Coronary artery (tissue), 2 donors: ENCODE measurements around the gene MYH7B.

Source experiments
- DNase-seq: peaks from one replicate; pipeline ENCODE4 v3.0.0-alpha.2; 2017; ENCODE audit warnings: low spot score
- H3K27ac ChIP-seq, 2 donors: fragments of 200-600 bp; sonication (generic); one replicate each; pipeline ENCODE4 v1.5.1; 2016 to 2019
- H3K4me3 ChIP-seq: fragments of 200-600 bp; sonication (generic); 2 replicates; pipeline ENCODE4 v1.5.1; 2016; ENCODE audit warnings: mild to moderate bottlenecking, moderate library complexity
- TF ChIP-seq, protein P1 (sequence below): fragments of 200-600 bp; sonication (generic); IDR thresholded peaks from one replicate; pipeline ENCODE4 v1.5.1; 2019; ENCODE audit warnings: antibody characterized with exemption

MYH7B gene

DNA sequence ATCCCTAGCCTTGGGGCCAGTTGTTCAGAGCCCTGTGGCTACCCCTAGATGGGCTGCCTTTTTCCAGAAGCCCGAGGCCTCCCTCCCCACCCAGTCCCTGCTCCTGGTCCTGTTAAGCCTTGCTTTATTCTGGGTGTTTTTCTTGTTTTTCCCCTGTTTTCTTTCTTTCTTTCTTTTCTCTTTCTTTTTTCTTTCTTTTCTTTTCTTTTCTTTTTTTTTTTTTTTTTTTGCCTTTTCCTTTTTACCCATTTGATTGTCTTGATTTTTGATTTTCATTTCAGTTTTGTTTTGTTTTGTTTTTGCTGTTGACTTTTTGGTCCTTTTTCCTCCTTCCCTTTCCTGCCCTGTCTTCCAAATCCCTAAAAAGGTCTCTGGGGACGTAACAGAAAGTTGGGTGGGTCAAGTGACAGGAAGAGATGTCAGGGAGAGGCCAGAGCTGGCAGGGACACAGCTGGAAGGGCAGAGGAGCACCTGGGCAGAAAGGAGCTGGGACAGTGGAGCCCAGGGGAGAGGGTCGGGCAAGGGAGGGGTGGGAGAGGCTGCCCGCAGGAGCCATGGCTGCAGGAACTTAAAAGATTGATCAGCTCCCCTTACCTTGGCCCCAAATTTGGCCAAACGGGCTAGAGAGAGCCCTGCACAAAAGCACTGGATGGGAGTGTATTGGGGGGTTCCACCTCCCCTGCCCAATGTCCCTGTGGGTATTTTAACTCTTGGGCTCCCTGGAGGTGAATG lies 27.6 kb downstream of the MYH7B start:
- Histone ChIP-seq H3K4me3 (no peak overlapping the region), H3K27ac (no peak overlapping the region)
- TF ChIP-seq, protein P1, sequence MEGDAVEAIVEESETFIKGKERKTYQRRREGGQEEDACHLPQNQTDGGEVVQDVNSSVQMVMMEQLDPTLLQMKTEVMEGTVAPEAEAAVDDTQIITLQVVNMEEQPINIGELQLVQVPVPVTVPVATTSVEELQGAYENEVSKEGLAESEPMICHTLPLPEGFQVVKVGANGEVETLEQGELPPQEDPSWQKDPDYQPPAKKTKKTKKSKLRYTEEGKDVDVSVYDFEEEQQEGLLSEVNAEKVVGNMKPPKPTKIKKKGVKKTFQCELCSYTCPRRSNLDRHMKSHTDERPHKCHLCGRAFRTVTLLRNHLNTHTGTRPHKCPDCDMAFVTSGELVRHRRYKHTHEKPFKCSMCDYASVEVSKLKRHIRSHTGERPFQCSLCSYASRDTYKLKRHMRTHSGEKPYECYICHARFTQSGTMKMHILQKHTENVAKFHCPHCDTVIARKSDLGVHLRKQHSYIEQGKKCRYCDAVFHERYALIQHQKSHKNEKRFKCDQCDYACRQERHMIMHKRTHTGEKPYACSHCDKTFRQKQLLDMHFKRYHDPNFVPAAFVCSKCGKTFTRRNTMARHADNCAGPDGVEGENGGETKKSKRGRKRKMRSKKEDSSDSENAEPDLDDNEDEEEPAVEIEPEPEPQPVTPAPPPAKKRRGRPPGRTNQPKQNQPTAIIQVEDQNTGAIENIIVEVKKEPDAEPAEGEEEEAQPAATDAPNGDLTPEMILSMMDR: no peak
- no peak for DNase-seq

DNA sequence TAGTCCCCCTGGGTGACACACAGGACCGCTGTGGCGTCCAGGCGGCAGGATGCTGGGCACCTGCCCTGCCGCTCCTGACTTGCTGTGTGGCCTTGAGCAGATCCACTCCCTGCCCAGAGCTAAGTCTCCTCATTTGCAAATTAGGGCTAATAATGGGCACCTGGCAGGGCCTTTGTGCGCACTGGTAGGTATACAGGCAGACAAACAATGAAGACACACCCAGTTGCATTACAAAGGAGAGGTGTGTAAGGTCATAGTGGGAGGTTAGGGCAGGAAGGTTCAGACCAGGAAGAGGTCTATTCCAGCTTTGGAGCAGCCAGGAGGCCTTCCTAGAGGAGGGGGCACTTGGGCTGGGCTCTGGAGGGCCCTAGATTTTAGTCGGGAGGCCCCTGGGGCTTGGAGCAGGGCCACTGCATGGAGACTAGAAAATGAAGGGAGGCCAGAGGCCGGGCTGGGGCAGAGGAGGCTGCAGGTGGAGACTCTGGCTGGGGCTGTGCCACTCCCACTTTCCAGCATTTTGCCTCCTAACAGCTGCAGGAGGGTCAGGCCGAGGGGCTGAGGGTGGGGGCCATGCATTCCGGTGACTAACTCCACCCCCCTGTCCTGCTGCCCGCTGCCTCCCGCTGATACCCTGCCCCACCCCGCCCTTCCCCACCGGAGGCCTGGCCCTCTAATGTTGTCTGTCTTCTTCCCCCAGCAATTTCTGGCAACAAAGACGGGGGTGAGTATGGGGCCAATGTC lies 28.5 kb downstream of the MYH7B start:
- Histone ChIP-seq H3K4me3 (no peak overlapping the region), H3K27ac (no peak overlapping the region)
- TF ChIP-seq, protein P1: no peak
- DNase-seq: no peak

DNA sequence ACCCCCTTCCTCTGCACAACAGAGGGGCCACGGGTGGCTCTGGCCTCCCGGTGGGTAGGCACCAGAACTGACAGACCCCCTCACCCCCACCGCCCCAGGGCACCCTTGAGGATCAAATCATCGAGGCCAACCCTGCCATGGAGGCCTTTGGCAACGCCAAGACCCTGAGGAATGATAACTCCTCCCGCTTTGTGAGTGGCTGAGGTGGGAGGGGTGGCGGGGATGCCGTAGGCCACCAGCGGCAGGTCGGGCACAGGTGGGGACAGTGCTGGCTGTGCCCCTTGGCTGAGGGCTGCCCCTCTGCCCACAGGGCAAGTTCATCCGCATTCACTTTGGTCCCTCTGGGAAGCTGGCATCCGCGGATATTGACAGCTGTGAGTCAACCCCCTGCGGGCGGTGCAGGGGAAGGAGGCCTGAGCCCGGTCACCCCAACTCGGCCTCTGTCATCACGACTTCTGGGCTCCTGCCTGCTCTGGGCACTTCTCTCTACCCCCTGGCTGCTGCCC lies 29.1 kb downstream of the MYH7B start:
- DNase-seq: no peak

DNA sequence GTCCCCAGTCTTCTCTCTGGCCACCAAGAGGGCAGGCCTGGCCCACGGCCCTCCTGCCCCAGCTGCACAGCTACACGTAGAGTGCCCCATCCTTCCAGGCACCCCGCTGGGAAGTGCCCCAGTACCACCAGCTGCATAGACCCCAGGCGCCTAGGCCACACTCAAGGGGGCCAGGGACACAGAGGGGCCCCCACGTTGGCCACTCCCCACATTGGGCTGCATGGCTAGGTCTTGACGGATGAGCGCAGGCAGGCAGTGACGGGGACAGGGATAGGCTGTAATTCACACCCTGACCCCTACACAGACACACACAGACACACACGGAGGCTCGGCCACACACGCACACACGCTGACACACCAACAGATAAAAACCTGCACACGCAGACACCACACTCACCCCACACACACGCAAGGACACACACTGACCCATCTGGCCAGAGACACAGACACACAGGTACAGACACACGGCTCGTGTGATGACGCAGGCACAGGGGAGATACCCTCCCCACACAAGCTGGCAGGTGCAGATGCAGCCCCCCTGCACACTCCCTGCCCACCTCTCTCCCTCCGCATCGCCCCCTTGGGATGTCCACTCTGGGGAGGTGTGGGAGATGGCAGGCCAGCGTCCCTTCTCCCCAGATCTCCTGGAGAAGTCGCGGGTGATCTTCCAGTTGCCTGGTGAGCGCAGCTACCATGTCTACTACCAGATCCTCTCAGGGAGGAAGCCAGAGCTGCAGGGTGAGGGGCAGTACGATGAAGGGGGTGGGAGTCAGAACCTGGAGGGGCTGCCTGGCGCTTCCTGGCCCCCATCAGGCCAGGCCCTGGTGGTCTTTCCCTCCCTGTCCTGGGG lies 30.0 kb downstream of the MYH7B start:
- no peak for DNase-seq
- TF ChIP-seq, protein P1: no peak
- Histone ChIP-seq H3K4me3 (no peak overlapping the region), H3K27ac (no peak overlapping the region)

More for the DNA sequence above, 29.1 kb downstream of the MYH7B start:
- Histone ChIP-seq H3K27ac (no peak overlapping the region), H3K4me3 (no peak overlapping the region)
- TF ChIP-seq, protein P1: no peak

DNA sequence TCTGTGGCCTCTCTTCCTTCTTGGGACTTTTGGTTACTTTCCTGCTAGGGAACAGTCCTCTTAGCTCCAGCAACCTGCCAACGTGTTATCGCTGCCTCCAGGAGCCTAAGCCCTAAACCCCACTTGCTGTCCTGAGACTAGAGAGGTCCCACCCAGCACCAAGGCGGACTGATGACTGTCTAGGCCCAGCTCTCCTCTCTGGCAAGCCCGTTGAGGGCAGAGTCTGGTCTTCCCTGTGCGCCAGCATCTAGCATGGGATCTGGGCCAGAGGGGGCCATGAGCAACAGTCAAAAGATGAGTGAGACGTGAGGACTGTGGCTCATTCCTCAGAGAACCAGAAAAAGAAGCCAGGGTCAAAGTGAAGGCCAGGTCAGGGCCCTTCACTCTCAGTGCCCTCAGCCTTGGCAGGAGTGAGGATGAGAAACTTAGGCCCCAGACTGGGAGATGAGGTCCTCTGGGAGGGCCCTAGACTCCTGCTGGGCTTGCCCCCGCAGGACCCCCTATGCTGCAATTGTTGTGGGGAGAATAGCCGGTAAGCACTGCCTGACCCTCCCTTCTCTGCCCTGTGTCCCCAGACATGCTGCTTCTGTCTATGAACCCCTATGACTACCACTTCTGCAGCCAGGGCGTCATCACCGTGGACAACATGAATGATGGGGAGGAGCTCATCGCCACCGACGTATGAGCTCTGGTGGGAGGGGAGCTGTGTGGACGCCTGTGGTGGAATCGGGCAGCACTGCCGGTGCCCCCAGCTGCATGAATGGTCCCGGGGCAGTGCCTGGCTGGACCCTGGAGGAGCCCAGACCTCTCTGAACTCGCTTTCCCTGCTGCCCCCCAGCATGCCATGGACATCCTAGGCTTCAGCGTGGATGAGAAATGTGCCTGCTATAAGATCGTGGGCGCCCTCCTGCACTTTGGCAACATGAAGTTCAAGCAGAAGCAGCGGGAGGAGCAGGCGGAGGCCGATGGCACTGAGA lies 30.9 kb downstream of the MYH7B start:
- no peak for DNase-seq
- Histone ChIP-seq H3K4me3 (no peak overlapping the region), H3K27ac (no peak overlapping the region)
- TF ChIP-seq, protein P1: no peak
